GM19468 (cell line): ENCODE measurements around the gene VKORC1L1.
"Not testable (repeated sequence)": the region's sequence is repeated elsewhere in the genome, so short reads cannot be mapped to it uniquely, and the experiment has no call there.

Experiments
- ATAC-seq: cut with Tn5 transposase; IDR thresholded peaks from one replicate; pipeline ENCODE4 v1.9.1; 2021; ENCODE audit warnings: mild to moderate bottlenecking, moderate library complexity, moderate number of reproducible peaks; ENCODE audit not compliant: unreplicated experiment; ENCODE audit errors: extremely low read depth

Gene VKORC1L1

DNA sequence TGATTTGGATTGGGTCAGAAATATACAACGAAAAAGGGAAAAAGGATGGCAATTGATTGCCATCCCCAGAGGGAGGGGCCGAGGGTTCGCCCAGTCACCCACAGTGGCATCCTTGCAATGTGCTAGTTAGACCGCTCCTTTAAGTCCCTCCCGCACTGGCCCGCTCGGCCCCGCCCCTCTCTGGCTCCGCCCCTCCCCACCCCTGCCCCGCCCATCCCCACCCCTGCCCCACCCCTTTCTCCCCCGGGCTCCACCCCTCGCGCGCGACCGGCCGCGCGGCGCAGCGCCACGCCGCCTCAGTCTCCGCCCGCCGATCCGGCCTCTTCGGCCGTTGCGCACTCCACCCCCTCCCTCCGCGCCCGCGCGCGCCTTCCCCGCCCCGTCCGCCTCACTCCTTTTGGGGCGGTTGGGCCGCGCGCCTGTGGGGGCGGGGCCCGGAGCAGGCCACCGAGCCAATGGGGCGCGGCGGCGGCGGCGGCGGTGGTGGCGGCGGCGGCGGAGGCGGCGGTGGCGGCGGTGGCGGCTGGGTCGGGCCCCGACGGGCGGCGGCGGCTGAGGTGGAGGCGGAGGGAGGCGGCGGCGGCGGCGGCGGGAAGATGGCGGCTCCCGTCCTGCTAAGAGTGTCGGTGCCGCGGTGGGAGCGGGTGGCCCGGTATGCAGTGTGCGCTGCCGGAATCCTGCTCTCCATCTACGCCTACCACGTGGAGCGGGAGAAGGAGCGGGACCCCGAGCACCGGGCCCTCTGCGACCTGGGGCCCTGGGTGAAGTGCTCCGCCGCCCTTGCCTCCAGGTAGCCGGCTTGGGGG, at the start of gene VKORC1L1:
Gene VKORC1L1, plus strand, starts transcription at position 299 of the 806 bp plus-strand sequence. Its CDS starts 298 bp downstream, at position 597.
- peak; percentile 87 for ATAC-seq

DNA sequence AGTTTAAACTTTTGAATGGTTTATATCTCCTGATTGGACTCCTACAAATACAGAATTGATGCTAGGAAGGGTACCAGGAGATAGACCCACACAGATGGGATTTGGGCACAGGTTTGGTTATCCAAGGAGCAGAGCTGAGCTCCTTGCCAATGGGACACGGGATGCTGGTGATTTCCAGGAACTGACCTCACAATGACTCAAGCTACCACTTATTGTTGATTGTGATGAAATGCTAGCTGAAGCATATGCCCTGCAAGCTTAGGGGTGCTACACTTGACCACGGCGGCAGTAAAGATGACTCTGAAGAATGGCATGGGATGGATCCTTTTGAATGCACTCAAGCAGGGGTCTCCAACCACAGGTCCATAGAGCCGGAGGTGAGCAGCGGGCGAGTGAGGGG, 45.5 kb upstream of the VKORC1L1 start:
- no peak for ATAC-seq

DNA sequence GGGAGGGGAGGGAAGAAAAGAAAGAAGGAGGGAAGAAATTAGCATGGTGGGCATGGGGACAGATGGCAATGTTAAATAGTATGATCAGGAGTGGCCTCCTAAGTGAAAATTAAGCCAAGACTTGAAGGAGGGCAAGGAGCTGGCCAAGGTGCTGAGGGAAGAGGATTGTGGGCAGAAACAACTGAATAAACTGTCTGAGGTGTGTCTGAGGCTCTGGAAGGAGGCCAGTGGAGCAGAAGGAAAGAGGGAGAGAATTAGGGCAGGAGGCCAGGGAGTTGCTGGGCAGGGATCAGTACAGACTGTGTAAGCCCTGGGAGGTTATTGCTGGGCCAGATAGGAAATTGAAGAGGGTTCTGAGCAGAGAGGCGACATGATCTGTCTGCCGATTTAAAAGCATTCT, 40.6 kb upstream of the VKORC1L1 start:
- no peak for ATAC-seq

DNA sequence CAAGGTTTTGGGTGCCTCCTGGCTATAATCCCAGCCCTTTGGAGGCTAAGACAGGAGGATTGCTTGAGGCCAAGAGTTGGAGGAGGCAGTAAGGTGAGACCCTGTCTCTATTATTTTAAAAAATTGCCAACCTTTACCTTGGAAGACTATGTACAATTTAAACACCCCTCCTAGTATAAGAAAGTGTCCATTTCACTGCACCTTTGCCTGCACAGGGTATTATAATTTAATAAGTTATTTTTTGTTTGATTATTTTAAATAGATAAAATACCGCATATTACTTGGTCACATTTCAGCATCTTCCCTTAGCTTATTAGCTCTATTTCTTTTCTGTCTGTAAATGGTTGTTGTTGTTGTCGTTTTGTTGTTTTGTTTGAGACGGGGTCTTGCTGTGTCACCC, 36.2 kb upstream of the VKORC1L1 start:
- not testable (repeated sequence) for ATAC-seq

DNA sequence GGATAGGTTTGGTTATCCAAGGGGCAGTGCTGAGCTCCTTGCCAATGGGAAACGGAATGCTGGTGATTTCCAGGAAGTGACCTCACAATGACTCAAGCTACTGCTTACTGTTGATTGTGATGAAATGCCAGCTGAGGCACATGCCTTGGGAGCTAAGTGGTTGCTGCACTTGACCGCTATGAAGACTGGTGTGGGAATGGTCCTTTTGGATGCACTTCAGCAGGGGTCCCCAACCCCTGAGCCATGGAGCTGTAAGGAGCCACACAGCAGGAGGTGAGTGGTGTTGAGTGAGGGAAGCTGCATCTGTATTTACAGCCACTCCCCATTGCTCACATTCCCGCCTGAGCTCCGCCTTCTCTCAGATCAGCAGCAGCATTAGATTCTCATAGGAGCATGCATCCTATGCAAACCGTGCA, 35.3 kb upstream of the VKORC1L1 start:
- not testable (repeated sequence) for ATAC-seq

DNA sequence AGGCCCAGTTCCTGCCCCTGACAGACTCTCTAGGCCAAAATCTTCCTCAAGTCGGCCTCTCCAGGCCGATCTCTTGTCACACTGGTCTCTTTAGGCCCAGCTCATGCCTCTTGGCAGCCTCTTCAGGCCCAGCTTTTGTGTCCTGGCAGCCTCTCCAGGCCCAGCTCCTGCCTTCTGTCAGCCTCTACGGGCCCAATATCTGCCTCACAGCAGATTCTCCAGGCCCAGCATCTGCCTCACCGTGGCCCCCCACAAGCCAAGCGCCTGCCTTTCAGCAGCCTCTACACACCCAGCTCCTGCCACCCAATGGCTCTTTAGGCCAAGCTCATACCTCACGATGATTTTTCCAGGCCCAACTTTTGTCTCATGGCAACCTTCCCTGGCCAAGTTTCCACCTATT, 33.0 kb upstream of the VKORC1L1 start:
- ATAC-seq: no peak

DNA sequence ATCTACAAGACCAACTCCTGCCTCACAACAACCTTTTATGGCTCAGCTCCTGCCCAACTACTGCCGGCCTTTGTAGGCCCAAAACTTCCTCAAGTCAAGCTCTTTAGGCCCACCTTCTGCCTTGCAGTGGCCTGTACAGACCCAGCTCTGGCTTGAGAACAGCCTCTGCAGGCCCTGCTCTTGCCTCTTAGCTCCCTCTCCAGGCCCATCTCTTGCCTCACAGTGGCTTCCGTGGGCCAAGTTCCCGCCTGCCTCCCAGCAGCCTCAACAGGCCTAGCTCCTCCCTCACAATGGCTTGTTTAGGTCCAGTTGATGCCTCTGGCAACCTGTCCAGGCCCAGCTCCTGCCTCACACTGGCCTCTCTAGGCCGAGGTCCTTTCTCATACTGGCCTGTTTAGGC, 32.4 kb upstream of the VKORC1L1 start:
- ATAC-seq: no peak

DNA sequence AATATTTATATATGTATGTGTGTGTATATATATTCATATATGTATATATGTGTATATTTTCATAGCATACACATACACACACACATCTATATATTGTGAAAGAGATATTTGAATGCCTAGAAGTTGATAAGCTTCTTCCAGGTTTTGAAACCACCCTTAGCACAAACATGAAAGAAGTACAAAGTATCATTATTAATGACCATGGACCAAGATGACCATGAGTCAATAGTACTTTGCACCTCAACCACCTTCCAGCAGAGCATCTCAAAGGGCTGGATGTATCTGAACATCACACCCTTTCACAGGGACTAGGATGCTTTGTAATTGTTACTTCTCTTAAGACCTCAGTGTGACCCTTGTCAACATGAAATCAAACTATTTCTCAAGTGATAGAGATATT, 29.3 kb upstream of the VKORC1L1 start:
- not testable (repeated sequence) for ATAC-seq

DNA sequence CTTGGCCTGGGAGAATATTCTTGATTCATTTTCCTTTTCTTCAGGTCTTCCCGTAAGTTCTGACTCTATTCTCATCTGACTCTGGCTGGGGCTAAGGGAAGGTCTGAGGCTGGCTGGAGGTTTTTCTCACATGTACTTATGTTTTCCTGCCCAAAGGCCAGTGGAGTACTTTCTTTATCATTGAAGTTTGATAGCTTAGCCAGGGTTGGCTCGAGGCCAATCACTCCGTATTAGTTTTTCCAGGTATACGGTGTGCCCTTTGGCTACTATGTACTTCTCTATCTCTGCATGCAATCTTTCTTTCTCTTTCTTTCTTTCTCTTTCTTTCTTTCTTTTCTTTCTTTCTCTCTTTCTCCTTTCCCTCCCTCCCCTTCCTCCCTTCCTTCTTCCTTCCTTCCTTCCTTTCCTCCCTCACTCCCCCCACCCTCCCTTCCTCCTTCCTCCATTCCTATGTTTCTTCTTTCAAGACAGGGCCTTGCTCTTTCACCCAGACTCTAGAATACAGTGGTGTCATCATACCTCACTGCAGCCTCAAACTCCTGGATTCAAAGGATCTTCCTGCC, 26.8 kb upstream of the VKORC1L1 start:
- ATAC-seq: no peak

DNA sequence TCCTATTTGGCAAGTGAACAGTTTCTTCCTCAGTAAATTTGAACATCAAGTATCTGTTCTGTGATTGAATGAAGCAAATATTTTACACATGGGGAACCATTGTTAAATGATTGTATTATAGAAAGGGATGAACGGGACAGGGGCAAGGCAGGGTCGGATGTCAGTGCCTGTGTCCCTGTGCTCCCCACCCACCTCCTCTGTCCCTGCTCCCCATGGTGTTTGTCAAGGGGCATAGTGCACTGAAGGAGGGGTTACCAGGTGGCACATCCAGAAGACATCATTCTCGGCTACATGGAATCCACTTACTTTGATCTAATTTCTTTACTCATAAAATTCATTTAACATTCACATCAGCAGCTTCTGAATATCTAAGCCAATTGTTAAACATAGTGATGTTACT, 19.4 kb upstream of the VKORC1L1 start:
- ATAC-seq: not testable (repeated sequence)

DNA sequence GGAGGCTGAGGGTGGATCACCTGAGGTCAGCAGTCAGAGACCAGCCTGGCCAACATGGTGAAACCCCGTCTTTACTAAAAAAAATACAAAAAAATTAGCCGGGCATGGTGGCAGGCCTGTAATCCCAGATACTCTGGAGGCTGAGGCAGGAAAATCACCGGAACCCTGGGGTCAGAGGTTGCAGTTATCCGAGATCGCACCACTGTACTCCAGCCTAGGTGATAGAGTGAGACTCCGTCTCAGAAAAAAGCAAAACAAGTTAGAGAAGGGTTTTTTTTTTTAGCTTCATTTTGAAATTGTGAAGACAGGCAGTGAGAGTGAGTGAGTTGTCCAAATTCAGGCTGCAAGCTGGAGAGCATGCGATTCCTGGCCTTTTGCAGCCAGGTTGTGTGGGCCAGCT, 19.0 kb upstream of the VKORC1L1 start:
- not testable (repeated sequence) for ATAC-seq

DNA sequence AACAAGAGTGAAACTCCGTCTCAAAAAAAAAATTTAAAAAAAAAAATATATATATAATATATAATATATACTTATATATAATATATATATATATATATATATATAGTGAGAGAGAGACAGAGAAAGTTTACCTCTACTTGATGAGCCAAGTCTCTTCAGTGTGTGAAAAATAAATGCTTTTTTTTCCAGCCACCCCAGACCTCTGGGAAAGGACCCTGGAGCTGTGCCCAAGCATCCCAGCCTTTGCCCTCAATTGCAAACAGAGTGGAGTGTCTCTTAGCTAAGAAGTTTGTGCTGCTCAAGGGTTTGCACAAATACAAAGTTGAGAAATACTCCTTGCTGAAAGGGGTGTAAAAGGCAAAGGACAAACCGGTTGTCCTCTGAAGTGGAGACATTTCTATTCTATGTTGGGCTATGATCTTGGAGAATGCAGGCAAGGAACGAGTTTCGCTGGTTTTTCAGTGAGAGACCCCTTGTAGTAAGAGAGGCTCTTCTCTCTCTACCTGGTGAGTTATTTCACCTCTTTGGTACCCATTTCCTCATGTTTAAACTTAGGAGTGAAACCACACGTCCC, 15.5 kb upstream of the VKORC1L1 start:
- ATAC-seq: not testable (repeated sequence)

DNA sequence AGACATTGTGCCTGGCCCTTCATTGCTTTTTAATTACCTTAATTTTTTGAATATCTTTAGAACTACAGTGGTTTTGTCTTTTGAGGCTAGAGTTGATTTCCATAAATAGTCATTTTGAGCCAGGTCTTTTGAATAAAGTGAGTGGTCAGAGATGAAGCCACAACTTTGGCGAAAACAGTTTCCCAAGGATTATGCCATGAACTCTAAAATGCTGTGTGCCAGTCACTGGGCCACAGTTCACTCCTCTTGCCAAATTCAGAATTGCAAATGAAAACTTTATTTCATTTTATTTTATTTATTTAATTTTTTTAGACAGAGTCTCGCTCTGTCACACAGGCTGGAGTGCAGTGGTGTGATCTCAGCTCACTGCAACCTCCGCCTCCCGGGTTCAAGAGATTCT, 14.2 kb upstream of the VKORC1L1 start:
- not testable (repeated sequence) for ATAC-seq

DNA sequence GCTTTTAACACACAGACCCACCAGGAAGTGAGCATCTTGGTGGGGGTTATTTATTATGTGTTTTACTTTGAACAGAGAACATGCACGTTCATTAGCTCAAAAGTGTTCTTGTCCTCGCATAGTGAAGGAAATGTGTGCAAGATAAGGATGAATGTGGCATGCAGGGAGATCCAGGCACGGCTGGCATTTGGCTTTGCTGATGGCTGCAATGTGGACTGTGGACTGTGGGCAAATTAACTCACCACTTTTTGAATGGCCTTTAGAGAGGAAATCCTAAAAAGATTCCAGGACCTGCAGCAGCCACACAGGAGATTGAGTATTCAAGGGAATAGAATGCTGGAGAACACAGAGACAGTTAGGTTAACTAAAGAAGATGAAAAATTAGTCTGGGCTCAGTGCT, 6.6 kb upstream of the VKORC1L1 start:
- ATAC-seq: not testable (repeated sequence)

DNA sequence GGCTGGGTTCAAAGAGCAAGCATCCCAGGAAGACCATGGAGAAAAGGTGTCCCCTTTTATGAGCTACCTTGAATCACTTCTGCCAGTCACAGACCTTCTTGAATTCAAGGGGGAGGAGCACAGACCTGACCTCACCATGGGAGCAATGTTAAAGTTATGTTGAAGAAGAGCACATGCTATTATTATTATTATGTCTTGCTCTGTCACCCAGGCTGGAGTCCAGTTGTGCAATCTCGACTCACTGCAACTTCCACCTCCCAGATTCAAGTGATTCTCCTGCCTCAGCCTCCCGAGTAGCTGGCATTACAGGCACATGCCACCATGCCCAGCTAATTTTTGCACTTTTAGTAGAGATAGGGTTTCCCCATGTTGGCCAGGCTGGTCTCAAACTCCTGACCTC, 5.2 kb upstream of the VKORC1L1 start:
- not testable (repeated sequence) for ATAC-seq

DNA sequence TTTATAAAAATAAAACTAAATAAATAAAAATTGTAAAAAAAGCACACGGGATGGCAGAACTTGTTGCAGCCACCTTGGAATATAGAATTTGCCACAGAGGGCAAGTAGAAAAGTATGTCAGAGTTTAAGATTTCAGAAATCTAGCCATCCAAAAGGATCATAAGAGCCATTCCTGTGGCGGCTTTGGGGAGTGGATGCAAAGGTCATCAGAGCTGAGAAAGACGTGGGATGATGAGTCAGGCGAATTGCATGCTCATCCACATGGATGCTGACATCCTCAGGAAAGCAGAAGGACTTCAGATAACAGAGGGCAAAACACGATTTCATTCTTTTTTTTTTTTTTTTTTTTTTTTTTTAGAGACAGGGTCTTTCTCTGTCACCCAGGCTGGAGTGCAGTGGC, 3.6 kb upstream of the VKORC1L1 start:
- ATAC-seq: not testable (repeated sequence)

DNA sequence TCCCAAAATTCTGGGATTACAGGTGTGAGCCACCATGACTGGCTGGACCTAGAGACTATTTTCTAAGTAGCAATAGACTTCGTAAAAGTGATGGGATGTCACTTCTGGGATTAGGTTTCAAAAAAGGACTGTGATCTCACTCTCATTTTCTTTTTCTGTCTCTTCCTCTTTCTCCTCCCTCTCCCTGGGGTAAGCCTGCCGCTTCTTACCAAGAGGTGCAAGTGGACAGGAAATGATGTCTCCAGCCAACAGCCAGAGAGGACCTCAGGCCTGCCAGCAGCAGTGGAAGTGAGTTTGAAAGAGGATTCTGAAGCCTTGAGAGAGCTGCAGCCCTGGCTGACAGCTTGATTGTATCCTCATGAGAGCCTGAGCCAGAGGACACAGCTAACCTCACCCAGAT, 1.4 kb upstream of the VKORC1L1 start:
- ATAC-seq: not testable (repeated sequence)

DNA sequence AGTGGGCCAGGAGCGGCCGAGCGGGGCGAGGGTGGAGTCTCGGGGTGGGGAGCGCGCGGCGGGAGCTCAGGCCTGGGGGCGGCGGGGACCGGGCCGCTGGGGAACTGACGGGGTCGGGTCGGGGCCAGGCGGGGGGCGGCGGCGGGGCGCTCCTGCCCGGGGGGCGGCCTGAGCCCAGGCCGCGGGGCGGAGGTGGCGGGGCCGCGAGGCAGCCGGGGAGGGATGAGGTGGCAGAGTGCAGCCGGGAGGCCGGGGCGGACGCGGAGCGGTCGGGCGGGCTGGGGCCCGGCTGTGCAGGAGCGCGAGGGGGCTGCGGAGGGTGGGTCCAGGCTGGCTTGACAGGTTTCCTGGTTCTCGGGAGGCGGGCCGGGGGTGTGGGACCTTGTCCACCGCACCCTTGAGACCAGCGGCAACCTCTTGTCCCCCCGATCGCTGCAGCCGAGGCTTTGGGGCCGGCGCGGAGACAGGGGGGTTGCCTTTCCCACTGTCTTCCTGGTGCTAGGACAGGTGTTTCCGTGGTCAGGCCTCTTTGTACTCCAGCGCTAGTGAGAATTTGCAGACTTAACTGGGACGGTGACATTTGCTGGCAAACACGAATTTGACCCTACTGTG, 814 bp downstream of the VKORC1L1 start:
- not testable (repeated sequence) for ATAC-seq

DNA sequence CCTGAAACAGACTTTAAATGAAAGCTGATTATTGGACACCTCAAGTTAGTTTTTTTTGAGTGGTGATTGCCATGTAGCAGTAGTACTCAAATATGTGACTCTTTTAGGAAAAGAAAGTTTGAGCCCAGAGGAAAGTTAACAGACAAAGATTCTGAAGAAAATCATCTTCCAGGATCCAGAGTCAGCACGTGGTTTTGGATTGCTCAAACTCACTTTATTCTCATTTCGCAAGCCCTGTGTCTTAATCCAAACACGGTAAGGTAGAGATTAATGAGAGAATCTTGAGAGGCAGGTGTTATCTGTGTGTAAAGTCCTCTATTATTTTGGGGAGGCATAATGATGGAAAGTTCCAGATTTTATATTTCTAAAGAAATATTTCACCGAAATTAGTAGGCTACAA, 2.8 kb downstream of the VKORC1L1 start:
- ATAC-seq: not testable (repeated sequence)

DNA sequence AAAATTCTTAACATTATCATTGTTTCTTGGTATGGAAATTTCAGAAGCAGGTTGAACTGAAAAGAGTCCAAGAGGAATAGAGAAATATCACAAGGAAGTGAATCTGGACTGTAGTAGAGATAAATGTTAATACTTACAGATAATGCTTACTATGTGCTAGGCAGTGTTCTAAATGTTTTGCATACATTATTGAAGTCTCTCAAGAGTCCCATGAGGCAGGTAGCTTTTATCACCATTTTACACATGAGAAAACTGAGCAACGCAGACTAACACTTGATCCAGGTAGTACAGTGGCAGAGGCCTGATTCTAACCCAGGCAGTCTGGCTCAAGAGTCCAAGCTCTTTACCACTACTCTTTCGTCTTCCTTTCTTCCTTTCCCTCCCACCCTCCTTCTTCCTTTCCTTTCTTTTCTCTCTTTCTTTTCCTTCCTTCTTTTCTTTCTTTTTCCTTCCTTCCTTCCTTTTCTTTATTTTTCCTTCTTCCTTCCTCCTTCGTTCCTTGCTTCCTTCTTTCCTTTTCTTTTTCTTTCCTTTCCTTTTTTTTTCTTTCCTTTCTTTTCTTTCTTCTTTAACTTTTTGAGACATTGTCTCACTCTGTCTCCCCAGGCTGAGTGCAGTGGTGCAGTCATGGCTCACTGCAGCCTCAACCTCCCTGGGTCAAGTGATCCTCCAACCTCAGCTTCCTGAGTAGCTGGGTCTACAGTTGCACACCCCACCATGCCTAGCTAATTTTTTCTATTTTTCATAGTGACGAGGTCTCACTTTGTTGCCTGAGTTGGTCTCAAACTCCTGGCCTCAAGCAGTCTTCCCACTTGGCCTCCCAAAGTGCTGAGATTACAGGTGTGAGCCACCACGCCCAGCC, 6.6 kb downstream of the VKORC1L1 start:
- not testable (repeated sequence) for ATAC-seq
